ENCODE measurements around the gene ANKMY2. TPM values are rescaled to one million over a fixed set of nuclear protein-coding genes. Genes with fewer than 3 reads are reported as not detected.

The ANKMY2 gene
- total RNA-seq, 1 donor = 26.8 TPM

DNA sequence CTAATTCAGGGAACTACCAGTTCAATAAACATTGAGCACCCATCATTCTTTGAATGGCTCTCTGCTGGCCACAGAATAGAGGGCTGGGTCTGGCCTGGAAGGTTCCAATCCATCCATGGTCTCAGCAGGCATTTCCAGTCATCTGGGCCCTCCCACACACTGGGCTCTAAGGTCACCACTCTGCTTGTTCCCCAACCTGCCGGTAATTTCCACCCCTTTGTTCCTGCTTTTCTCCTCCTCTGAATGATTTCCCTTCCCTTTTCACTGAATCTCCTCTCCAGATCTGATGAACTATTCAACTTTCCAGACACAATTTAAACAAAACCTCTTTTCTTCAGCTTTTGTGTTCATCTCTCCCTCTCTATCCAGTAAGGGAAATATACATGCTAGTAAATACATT, 3.0 kb upstream of the ANKMY2 start:
- Histone ChIP-seq H3K9me3 (ENCODE audit: low read depth, low read length) (no peaks in the 10 kb centered on the region), H3K27ac (ENCODE audit: low read depth, low read length) (peak overlapping the region; percentile 63), H3K4me3 (ENCODE audit: insufficient read depth, low read length) (peak overlapping the region; percentile 32), H3K27me3 (ENCODE audit: insufficient read depth, low read length) (no peaks in the 10 kb centered on the region), H3K4me2 (ENCODE audit: insufficient read depth, low read length) (peak overlapping the region; percentile 90), H3K36me3 (ENCODE audit: insufficient read depth, low read length) (no peaks in the 10 kb centered on the region), H4K20me1 (ENCODE audit: insufficient read depth, low read length) (peaks cover 22% of the 10 kb centered on the region), H2AFZ (ENCODE audit: low read length) (no peak overlapping the region), H3K79me2 (ENCODE audit: insufficient read depth, low read length) (peaks cover 92% of the 10 kb centered on the region), H3K4me1 (ENCODE audit: insufficient read depth, low read length) (peaks cover 38% of the 10 kb centered on the region)
- TF ChIP-seq, protein P1, sequence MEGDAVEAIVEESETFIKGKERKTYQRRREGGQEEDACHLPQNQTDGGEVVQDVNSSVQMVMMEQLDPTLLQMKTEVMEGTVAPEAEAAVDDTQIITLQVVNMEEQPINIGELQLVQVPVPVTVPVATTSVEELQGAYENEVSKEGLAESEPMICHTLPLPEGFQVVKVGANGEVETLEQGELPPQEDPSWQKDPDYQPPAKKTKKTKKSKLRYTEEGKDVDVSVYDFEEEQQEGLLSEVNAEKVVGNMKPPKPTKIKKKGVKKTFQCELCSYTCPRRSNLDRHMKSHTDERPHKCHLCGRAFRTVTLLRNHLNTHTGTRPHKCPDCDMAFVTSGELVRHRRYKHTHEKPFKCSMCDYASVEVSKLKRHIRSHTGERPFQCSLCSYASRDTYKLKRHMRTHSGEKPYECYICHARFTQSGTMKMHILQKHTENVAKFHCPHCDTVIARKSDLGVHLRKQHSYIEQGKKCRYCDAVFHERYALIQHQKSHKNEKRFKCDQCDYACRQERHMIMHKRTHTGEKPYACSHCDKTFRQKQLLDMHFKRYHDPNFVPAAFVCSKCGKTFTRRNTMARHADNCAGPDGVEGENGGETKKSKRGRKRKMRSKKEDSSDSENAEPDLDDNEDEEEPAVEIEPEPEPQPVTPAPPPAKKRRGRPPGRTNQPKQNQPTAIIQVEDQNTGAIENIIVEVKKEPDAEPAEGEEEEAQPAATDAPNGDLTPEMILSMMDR (IDR thresholded peaks at IDR 0.05; ENCODE audit: extremely low read depth, low read depth, low read length) = no peak
- DNase-seq (ENCODE audit: insufficient read length, low spot score, missing footprints) = peak; percentile 30

DNA sequence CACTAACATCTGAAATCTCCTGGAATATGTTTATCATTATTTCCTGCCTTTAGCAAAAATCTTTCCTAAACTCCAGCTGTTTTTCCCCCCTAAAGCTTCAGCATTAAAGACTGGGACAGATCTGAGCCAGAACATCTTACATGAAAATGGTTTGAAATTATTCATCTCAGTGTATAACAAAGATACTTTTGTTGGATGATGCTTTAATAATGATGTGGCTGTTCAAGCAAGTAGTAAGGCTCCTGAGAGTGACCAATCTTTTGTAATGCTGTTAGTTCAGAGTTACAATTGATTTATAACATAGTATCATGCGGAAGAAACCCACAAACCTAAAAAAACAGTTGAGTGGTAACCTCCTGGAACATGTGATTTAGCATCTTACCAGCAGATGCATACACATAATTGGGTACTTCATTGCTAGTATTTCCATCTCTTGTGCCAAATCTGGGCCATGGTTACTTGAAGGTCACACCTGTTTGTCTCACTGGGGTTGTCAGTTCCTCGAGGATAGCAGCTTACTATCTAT, 1.9 kb upstream of the ANKMY2 start:
- Histone ChIP-seq H3K4me3 (ENCODE audit: insufficient read depth, low read length) (peak overlapping the region; percentile 91), H3K9me3 (ENCODE audit: low read depth, low read length) (no peaks in the 10 kb centered on the region), H3K4me1 (ENCODE audit: insufficient read depth, low read length) (peaks cover 38% of the 10 kb centered on the region), H3K79me2 (ENCODE audit: insufficient read depth, low read length) (peaks cover 91% of the 10 kb centered on the region), H3K27me3 (ENCODE audit: insufficient read depth, low read length) (no peaks in the 10 kb centered on the region), H3K36me3 (ENCODE audit: insufficient read depth, low read length) (no peaks in the 10 kb centered on the region), H3K27ac (ENCODE audit: low read depth, low read length) (peak overlapping the region; percentile 96), H4K20me1 (ENCODE audit: insufficient read depth, low read length) (peaks cover 18% of the 10 kb centered on the region), H3K4me2 (ENCODE audit: insufficient read depth, low read length) (peak overlapping the region; percentile 90), H2AFZ (ENCODE audit: low read length) (no peak overlapping the region)
- TF ChIP-seq, protein P1 (IDR thresholded peaks at IDR 0.05; ENCODE audit: extremely low read depth, low read depth, low read length) = no peak
- peak; percentile 66 for DNase-seq (ENCODE audit: insufficient read length, low spot score, missing footprints)

DNA sequence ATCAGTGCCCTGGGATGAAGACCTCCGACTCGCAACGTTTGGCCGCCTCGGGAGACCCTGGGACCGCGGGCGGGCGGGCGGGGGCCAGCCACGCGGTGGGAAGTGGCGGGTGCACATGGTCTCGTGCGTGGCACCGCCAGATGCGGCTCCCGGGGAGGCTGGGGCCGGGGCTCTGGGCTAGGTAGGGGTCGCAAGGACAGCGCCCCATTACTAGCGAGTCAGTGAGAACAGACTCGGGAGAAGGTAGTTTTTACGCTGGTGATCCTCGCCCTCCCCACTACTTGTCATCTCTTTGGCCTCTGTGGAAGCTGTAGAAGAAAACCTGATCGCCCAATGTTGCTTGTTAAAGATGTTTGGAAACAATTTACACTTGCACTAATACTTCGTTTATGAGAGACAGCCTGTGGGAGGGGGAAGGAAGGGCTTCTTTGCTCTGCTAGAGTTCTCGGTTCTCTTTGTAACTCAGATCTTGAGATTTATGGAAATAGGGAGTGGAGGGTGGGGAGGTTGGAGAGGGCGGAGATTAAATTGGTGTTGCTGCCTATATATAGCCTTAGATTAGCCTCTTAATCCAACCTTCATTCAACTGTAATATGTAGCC, 1.0 kb upstream of the ANKMY2 start:
- Histone ChIP-seq H2AFZ (ENCODE audit: low read length) (peak overlapping the region; percentile 68), H3K36me3 (ENCODE audit: insufficient read depth, low read length) (no peaks in the 10 kb centered on the region), H3K4me1 (ENCODE audit: insufficient read depth, low read length) (peaks cover 38% of the 10 kb centered on the region), H3K9me3 (ENCODE audit: low read depth, low read length) (no peaks in the 10 kb centered on the region), H4K20me1 (ENCODE audit: insufficient read depth, low read length) (peaks cover 13% of the 10 kb centered on the region), H3K4me2 (ENCODE audit: insufficient read depth, low read length) (peak overlapping the region; percentile 90), H3K4me3 (ENCODE audit: insufficient read depth, low read length) (peak overlapping the region; percentile 91), H3K79me2 (ENCODE audit: insufficient read depth, low read length) (peaks cover 91% of the 10 kb centered on the region), H3K27me3 (ENCODE audit: insufficient read depth, low read length) (no peaks in the 10 kb centered on the region), H3K27ac (ENCODE audit: low read depth, low read length) (peak overlapping the region; percentile 96)
- peak; percentile 66 for DNase-seq (ENCODE audit: insufficient read length, low spot score, missing footprints)
- TF ChIP-seq, protein P1 (IDR thresholded peaks at IDR 0.05; ENCODE audit: extremely low read depth, low read depth, low read length) = no peak
